ENCODE results near the gene GALNT17. TPM values are rescaled to one million over a fixed set of nuclear protein-coding genes. Genes with fewer than 3 reads are reported as not detected.

GALNT17 gene
- total and polyA plus RNA-seq, 2 experiments from 2014 or later, result 11.1 to 65.6 TPM

DNA sequence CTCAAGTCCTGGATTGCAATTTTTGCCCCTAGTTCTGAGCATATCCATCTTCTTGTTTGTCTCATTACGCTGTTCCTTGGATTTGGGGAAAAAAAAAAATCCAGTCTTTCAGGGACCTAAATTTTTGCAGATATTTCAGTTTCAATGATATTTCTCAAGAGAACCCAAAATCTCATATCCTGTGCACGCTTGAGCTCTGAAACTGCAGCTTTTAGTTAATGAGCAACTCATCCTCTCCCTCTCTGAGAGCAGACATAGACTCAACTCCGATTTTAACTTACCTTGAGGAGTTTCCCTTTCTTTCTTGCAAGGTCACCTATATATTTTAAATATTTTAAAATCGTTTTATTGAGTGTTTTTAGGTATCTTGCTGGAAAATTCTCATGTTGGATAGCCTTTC is 200.3 kb downstream of the GALNT17 start (continued):
- TF ChIP-seq, protein P1, sequence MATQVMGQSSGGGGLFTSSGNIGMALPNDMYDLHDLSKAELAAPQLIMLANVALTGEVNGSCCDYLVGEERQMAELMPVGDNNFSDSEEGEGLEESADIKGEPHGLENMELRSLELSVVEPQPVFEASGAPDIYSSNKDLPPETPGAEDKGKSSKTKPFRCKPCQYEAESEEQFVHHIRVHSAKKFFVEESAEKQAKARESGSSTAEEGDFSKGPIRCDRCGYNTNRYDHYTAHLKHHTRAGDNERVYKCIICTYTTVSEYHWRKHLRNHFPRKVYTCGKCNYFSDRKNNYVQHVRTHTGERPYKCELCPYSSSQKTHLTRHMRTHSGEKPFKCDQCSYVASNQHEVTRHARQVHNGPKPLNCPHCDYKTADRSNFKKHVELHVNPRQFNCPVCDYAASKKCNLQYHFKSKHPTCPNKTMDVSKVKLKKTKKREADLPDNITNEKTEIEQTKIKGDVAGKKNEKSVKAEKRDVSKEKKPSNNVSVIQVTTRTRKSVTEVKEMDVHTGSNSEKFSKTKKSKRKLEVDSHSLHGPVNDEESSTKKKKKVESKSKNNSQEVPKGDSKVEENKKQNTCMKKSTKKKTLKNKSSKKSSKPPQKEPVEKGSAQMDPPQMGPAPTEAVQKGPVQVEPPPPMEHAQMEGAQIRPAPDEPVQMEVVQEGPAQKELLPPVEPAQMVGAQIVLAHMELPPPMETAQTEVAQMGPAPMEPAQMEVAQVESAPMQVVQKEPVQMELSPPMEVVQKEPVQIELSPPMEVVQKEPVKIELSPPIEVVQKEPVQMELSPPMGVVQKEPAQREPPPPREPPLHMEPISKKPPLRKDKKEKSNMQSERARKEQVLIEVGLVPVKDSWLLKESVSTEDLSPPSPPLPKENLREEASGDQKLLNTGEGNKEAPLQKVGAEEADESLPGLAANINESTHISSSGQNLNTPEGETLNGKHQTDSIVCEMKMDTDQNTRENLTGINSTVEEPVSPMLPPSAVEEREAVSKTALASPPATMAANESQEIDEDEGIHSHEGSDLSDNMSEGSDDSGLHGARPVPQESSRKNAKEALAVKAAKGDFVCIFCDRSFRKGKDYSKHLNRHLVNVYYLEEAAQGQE (IDR thresholded peaks at IDR 0.05; ENCODE audit: unreplicated experiment), result no peak

DNA sequence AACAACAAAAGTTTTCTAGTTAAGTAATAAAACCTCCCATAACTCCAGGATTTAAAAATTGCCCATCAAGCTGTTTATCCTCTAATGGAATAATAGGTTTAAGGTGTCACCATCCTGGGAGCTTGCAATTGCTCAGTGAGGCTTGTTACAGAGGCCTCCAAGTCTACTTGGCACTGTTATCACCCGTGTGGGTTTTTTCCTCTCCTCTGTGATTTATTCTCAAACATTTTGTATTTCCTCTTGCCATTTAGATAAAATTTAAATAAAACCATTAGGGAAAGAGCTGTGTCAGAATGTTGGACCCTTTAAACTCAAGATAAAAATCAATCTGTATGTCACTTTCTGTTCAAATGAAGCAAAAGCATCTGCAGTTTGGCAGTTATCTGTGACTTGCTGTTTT is 202.6 kb downstream of the GALNT17 start:
- Mint-ChIP-seq H3K27ac (no peak overlapping the region), H3K4me3 (no peak overlapping the region), H3K9me3 (peaks cover 6% of the 10 kb centered on the region; the same call in 2 of the 3 replicates), H3K36me3 (ENCODE audit: low read depth) (peaks cover 23% of the 10 kb centered on the region), H3K4me1 (peaks cover 6% of the 10 kb centered on the region), H3K27me3 (ENCODE audit: insufficient read depth, low read depth, poor library complexity) (no peaks in the 10 kb centered on the region)
- no peak overlapping the region for H3K4me2 ChIP-seq
- no peaks in the 10 kb centered on the region for H3K27me3 ChIP-seq (ENCODE audit: insufficient read depth)
- no peak overlapping the region for H2AFZ ChIP-seq
- peaks cover under 1% of the 10 kb centered on the region; the same call in 1 of the 2 replicates for H3K4me1 ChIP-seq (ENCODE audit: insufficient read depth)
- H3K9me2 ChIP-seq (ENCODE audit: insufficient read depth), result no peaks in the 10 kb centered on the region
- ATAC-seq (no peak), DNase-seq (ENCODE audit: low spot score) (no peak)
- peaks cover 12% of the 10 kb centered on the region; the same call in 1 of the 2 replicates for H3K36me3 ChIP-seq (ENCODE audit: insufficient read depth)
- peaks cover 49% of the 10 kb centered on the region for H3K79me2 ChIP-seq (replicated peaks; ENCODE audit: insufficient read depth)
- no peak overlapping the region for H3K4me3 ChIP-seq
- 0 out of 2 replicates have a peak, but pooled peaks cover under 1% of the 10 kb centered on the region for H4K20me1 ChIP-seq (replicated peaks; ENCODE audit: insufficient read depth)
- 0 out of 2 replicates have a peak overlapping the region, but pooled peaks have one; percentile 40 for H3K27ac ChIP-seq (ENCODE audit: low read depth)
- no peaks in the 10 kb centered on the region for H3F3A ChIP-seq (replicated peaks; ENCODE audit: low read depth)
- no peak for TF ChIP-seq STAT1 (IDR thresholded peaks at IDR 0.05; ENCODE audit: unreplicated experiment)
- no peak for TF ChIP-seq EZH2phosphoT487 (IDR thresholded peaks at IDR 0.05; ENCODE audit: unreplicated experiment)
- no peak for TF ChIP-seq ZNF331 (CRISPR knock-in tag; IDR thresholded peaks at IDR 0.05; ENCODE audit: low read depth)
- no peak for TF ChIP-seq ZNF114 (CRISPR knock-in tag; IDR thresholded peaks at IDR 0.05)
- TF ChIP-seq POLR2AphosphoS5 (IDR thresholded peaks at IDR 0.05; ENCODE audit: low read depth), result no peak
- no peak for TF ChIP-seq NANOG (IDR thresholded peaks at IDR 0.05; ENCODE audit: borderline replicate concordance)
- no peak for TF ChIP-seq EZH2 (IDR thresholded peaks at IDR 0.05; ENCODE audit: low read depth, unreplicated experiment)
- TF ChIP-seq, protein P2, sequence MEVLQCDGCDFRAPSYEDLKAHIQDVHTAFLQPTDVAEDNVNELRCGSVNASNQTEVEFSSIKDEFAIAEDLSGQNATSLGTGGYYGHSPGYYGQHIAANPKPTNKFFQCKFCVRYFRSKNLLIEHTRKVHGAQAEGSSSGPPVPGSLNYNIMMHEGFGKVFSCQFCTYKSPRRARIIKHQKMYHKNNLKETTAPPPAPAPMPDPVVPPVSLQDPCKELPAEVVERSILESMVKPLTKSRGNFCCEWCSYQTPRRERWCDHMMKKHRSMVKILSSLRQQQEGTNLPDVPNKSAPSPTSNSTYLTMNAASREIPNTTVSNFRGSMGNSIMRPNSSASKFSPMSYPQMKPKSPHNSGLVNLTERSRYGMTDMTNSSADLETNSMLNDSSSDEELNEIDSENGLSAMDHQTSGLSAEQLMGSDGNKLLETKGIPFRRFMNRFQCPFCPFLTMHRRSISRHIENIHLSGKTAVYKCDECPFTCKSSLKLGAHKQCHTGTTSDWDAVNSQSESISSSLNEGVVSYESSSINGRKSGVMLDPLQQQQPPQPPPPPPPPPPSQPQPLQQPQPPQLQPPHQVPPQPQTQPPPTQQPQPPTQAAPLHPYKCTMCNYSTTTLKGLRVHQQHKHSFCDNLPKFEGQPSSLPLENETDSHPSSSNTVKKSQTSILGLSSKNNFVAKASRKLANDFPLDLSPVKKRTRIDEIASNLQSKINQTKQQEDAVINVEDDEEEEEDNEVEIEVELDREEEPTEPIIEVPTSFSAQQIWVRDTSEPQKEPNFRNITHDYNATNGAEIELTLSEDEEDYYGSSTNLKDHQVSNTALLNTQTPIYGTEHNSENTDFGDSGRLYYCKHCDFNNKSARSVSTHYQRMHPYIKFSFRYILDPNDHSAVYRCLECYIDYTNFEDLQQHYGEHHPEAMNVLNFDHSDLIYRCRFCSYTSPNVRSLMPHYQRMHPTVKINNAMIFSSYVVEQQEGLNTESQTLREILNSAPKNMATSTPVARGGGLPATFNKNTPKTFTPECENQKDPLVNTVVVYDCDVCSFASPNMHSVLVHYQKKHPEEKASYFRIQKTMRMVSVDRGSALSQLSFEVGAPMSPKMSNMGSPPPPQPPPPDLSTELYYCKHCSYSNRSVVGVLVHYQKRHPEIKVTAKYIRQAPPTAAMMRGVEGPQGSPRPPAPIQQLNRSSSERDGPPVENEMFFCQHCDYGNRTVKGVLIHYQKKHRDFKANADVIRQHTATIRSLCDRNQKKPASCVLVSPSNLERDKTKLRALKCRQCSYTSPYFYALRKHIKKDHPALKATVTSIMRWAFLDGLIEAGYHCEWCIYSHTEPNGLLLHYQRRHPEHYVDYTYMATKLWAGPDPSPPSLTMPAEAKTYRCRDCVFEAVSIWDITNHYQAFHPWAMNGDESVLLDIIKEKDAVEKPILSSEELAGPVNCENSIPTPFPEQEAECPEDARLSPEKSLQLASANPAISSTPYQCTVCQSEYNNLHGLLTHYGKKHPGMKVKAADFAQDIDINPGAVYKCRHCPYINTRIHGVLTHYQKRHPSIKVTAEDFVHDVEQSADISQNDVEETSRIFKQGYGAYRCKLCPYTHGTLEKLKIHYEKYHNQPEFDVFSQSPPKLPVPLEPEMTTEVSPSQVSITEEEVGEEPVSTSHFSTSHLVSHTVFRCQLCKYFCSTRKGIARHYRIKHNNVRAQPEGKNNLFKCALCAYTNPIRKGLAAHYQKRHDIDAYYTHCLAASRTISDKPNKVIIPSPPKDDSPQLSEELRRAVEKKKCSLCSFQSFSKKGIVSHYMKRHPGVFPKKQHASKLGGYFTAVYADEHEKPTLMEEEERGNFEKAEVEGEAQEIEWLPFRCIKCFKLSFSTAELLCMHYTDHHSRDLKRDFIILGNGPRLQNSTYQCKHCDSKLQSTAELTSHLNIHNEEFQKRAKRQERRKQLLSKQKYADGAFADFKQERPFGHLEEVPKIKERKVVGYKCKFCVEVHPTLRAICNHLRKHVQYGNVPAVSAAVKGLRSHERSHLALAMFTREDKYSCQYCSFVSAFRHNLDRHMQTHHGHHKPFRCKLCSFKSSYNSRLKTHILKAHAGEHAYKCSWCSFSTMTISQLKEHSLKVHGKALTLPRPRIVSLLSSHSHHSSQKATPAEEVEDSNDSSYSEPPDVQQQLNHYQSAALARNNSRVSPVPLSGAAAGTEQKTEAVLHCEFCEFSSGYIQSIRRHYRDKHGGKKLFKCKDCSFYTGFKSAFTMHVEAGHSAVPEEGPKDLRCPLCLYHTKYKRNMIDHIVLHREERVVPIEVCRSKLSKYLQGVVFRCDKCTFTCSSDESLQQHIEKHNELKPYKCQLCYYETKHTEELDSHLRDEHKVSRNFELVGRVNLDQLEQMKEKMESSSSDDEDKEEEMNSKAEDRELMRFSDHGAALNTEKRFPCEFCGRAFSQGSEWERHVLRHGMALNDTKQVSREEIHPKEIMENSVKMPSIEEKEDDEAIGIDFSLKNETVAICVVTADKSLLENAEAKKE (CRISPR knock-in tag; IDR thresholded peaks at IDR 0.05), result no peak
- TF ChIP-seq, protein P1 (IDR thresholded peaks at IDR 0.05; ENCODE audit: unreplicated experiment), result no peak
- TF ChIP-seq, protein P3, sequence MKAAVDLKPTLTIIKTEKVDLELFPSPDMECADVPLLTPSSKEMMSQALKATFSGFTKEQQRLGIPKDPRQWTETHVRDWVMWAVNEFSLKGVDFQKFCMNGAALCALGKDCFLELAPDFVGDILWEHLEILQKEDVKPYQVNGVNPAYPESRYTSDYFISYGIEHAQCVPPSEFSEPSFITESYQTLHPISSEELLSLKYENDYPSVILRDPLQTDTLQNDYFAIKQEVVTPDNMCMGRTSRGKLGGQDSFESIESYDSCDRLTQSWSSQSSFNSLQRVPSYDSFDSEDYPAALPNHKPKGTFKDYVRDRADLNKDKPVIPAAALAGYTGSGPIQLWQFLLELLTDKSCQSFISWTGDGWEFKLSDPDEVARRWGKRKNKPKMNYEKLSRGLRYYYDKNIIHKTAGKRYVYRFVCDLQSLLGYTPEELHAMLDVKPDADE (IDR thresholded peaks at IDR 0.05), result no peak
- no peak for TF ChIP-seq JUNB (IDR thresholded peaks at IDR 0.05; ENCODE audit: unreplicated experiment)

Measured in GM23338 (cell line).